HepG2 (cell line): ENCODE results near the gene LYZL6. TPM values are rescaled to one million over a fixed set of nuclear protein-coding genes. Genes with fewer than 3 reads are reported as not detected.

Experiments
- ATAC-seq: fragments of 200-7000 bp; cut with Tn5 transposase; 3 replicates; pipeline ENCODE4 v1.9.1; 2020; ENCODE audit warnings: mild to moderate bottlenecking, moderate library complexity
- BruUV-seq: library from RNA; stranded (reverse); fragments of 400-500 nt; replicated peaks from 2 replicates; lab custom pipeline; 2021; lab: Mats Ljungman, UMichigan
- CTCF ChIA-PET: fragments of 300-600 bp; formaldehyde crosslinking; extraction: SDS; loops from one replicate; lab custom pipeline; 2021; ENCODE audit warnings: low total read pairs, inconsistent platforms, low intra/inter-chr PET ratio; lab: Yijun Ruan, JAX
- POLR2A ChIA-PET: fragments of 350-600 bp; sonication (Branson Sonifier 250); formaldehyde crosslinking; loops from one replicate; lab custom pipeline; 2020; ENCODE audit warnings: antibody characterized with exemption, inconsistent platforms; lab: Yijun Ruan, JAX
- DNase-seq: peaks from one replicate; pipeline ENCODE4 v3.0.0-alpha.2; 2015; ENCODE audit warnings: low spot score
- FAIRE-seq: peaks from 3 replicates; lab custom pipeline; 2011; peaks lifted over from hg19 to GRCh38; lab: Jason Lieb, UNC
- H2AFZ ChIP-seq: one replicate; pipeline ENCODE4 v1.6.1; 2011; ENCODE audit warnings: low read length, inconsistent platforms
- H3K27ac ChIP-seq: fragments of 300-600 bp; 3 replicates; pipeline ENCODE4 v1.8.0; 2011; ENCODE audit warnings: mixed run types, mild to moderate bottlenecking, mixed read lengths, low read length, inconsistent platforms; ENCODE audit not compliant: insufficient read depth; ENCODE audit errors: extremely low read length
- H3K27me3 ChIP-seq, 2 experiments: fragments of 200-600 bp in 1 of 2; 2 replicates in 1 of 2; 3 replicates in 1 of 2; pipeline versions ENCODE4 v1.6.0 to v1.8.0; 2011; ENCODE audit warnings: low read length in 2 of 2, mild to moderate bottlenecking in 2 of 2, moderate library complexity in 2 of 2, inconsistent platforms in 1 of 2; ENCODE audit not compliant: insufficient read depth in 2 of 2, control insufficient read depth in 1 of 2
- H3K36me3 ChIP-seq, 2 experiments: fragments of 200-600 bp in 1 of 2; replicated peaks in 1 of 2; 2 replicates in 1 of 2; 3 replicates in 1 of 2; pipeline versions ENCODE4 v1.5.1 to v1.8.0; 2011; ENCODE audit warnings: low read length in 2 of 2, inconsistent platforms in 1 of 2; ENCODE audit not compliant: insufficient read depth in 2 of 2, control insufficient read depth in 1 of 2
- H3K4me1 ChIP-seq: 2 replicates; pipeline ENCODE4 v1.5.1; 2012; ENCODE audit warnings: low read length, inconsistent platforms; ENCODE audit not compliant: insufficient read depth
- H3K4me2 ChIP-seq: 2 replicates; pipeline ENCODE4 v1.6.0; 2011; ENCODE audit warnings: low read depth, low read length, inconsistent platforms
- H3K4me3 ChIP-seq, 3 experiments: fragments of 200-600 bp in 1 of 3; sonication (generic), shearing (Covaris generic) in 1 of 3; replicated peaks in 1 of 3; 2 replicates each; pipeline ENCODE4 v1.5.1; 2011 to 2016; ENCODE audit warnings: low read length in 3 of 3, inconsistent platforms in 2 of 3, low read depth in 2 of 3, mild to moderate bottlenecking in 2 of 3, control low read depth in 1 of 3, mixed read lengths in 1 of 3; ENCODE audit not compliant: insufficient read depth in 1 of 3
- H3K79me2 ChIP-seq: one replicate; pipeline ENCODE4 v1.6.1; 2011; ENCODE audit warnings: low read length, inconsistent platforms; ENCODE audit not compliant: insufficient read depth
- H3K9ac ChIP-seq: 2 replicates; pipeline ENCODE4 v1.6.0; 2011; ENCODE audit warnings: mild to moderate bottlenecking, low read depth, low read length, inconsistent platforms; ENCODE audit not compliant: insufficient read depth
- H3K9me3 ChIP-seq: 2 replicates; pipeline ENCODE4 v1.5.1; 2012; ENCODE audit warnings: mild to moderate bottlenecking, low read length
- H4K20me1 ChIP-seq: 2 replicates; pipeline ENCODE4 v1.6.0; 2011; ENCODE audit warnings: inconsistent platforms, mild to moderate bottlenecking, low read length, moderate library complexity; ENCODE audit not compliant: insufficient read depth
- GABPA ChIP-seq, 2 experiments: IDR thresholded peaks; 2 replicates each; pipeline ENCODE4 v1.6.1; 2011 to 2016; ENCODE audit warnings: low read depth in 2 of 2, low read length in 1 of 2, missing biosample characterization in 1 of 2, missing genetic modification characterization in 1 of 2
- HDAC2 ChIP-seq: sonication (generic); formaldehyde crosslinking; IDR thresholded peaks from 2 replicates; pipeline ENCODE4 v1.4.0; 2020; ENCODE audit warnings: missing genetic modification reagents
- MIER3 ChIP-seq: IDR thresholded peaks from 2 replicates; pipeline ENCODE4 v1.6.1; 2016; ENCODE audit warnings: missing compliant biosample characterization, borderline replicate concordance
- MIXL1 ChIP-seq: IDR thresholded peaks from 2 replicates; pipeline ENCODE4 v1.6.1; 2016
- TBL1XR1 ChIP-seq: fragments of 150-350 bp; IDR thresholded peaks from 2 replicates; pipeline ENCODE4 v1.6.1; 2014; ENCODE audit warnings: borderline replicate concordance, low read length; ENCODE audit not compliant: partially characterized antibody
- ZC3H4 ChIP-seq: sonication (generic); formaldehyde crosslinking; IDR thresholded peaks from 2 replicates; pipeline ENCODE4 v1.4.0; 2020; ENCODE audit warnings: missing genetic modification reagents, borderline replicate concordance
- ZNF652 ChIP-seq: IDR thresholded peaks from 2 replicates; pipeline ENCODE4 v1.6.1; 2016; ENCODE audit warnings: low read depth, borderline replicate concordance
- ZNF737 ChIP-seq: sonication (generic); formaldehyde crosslinking; IDR thresholded peaks from 2 replicates; pipeline ENCODE4 v1.5.0; 2020; ENCODE audit warnings: missing genetic modification reagents, mild to moderate bottlenecking, borderline replicate concordance
- WGBS: methylation state at CpG from one replicate; pipeline ENCODE4 v1.1.6; 2017; ENCODE audit warnings: low lambda C conversion rate; 5-methylcytosine and 5-hydroxymethylcytosine counted together
- in situ Hi-C: cut with HindIII; loops from 2 replicates; pipeline ENCODE4 v1.10.0; 2017; ENCODE audit warnings: low pct_unique_long_range_greater_than_20kb; ENCODE audit not compliant: extremely low pct_ligation_motif_present
- intact Hi-C: fragments of 100-400 bp; cut with micrococcal nuclease; formaldehyde crosslinking; loops from one replicate; pipeline ENCODE4 v1.10.0; 2022; ENCODE audit not compliant: unreplicated experiment
- polyA plus RNA-seq, 8 experiments: library from polyadenylated mRNA; depleted of rRNA in 3 of 8; stranded (reverse) in 7 of 8; unstranded in 1 of 8; fragments of >200 nt; fragmentation: Illumina TruSeq in 4 of 8; extraction: Trizol in 4 of 8; gene quantifications; 2 replicates each; pipeline versions ENCODE4 v1.2.1 to v1.2.3, GENCODE V29; 2011 to 2016; ENCODE audit warnings: low read depth in 4 of 8, missing spikeins in 1 of 8, mixed read lengths in 1 of 8; ENCODE audit not compliant: insufficient read depth in 1 of 8
- total RNA-seq, 5 experiments: library from RNA; depleted of rRNA; stranded (reverse); fragments of >200 nt; fragmentation: Illumina TruSeq; extraction: Trizol; gene quantifications; 2 replicates each; pipeline ENCODE4 v1.2.3, GENCODE V29; 2016; ENCODE audit warnings: low read depth in 1 of 5
- TF ChIP-seq, protein P1 (sequence below): sonication (generic); formaldehyde crosslinking; IDR thresholded peaks from 2 replicates; pipeline ENCODE4 v1.4.0; 2020; ENCODE audit warnings: low read depth, missing genetic modification reagents
- TF ChIP-seq, protein P2 (sequence below): sonication (generic); formaldehyde crosslinking; IDR thresholded peaks from 2 replicates; pipeline ENCODE4 v1.5.0; 2020; ENCODE audit warnings: mild to moderate bottlenecking, missing genetic modification reagents, borderline replicate concordance
- TF ChIP-seq, protein P3 (sequence below): sonication (generic); formaldehyde crosslinking; IDR thresholded peaks from 2 replicates; pipeline ENCODE4 v1.9.0; 2022; ENCODE audit warnings: missing genetic modification reagents, mild to moderate bottlenecking, borderline replicate concordance

The LYZL6 gene
- total and polyA plus RNA-seq, 2 of the 13 experiments (the other 11 are each of a cell fraction or from before 2014, with no cell fraction given), result not detected

DNA sequence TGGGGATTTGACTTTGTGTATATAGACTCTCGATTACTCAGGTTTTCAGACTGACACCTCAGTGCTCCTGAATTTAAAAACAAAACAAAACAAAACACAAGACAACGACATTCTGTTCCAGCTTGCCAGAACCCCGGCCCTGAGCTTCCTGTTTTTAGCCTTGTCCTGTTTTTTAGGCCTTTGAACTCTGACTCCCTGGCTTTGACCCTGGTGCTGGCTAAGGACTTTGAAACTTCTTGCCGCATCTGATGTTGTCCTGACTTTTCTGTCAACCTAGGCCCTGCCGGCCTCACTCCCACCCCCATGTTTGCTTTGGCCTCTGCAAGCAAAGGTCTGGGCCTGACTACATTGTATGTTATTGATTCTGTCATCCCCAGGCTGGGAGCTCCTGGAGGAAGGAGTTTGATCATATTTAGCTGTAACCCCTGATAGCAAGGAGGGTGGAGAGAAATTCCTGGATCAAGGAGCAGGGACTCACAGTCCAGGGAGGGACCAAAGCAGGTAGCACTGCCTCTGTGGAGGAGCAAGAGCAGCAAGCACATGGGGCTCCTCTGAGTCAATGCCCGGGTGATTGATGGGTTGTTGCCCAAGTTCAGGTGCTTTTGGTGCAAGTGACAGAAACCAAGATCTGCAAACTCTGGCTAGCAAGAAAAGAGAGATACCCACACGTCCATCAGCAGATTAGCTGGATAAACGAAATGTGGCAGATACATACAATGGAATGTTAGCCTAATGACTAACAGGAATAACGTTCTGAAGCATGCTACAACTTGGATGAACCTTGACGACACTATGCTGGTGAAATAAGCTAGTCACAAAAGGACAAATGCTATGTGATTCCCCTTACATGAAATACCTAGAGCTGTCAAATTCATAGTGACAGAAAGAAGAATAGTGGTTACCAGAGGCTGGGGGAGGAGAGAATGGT, 30.1 kb upstream of the LYZL6 start:
- peak overlapping the region; percentile 51 for H3K9ac ChIP-seq
- DNase-seq (peak; percentile 99), ATAC-seq (peak; percentile 90), FAIRE-seq (no peak)
- intact Hi-C loops, result loop anchor here (1.0 kb wide), 2 partner anchors 8 to 28 kb away; partner anchors contain the start of genes CCL15 and CCL16
- H3K9me3 ChIP-seq, result no peaks in the 10 kb centered on the region
- in situ Hi-C loops, result loop anchor here (5.0 to 25.0 kb wide), 4 partner anchors 34 to 514 kb away; partner anchors contain the start of gene ZNHIT3
- BruUV-seq, result TSS peak; percentile 64
- peak overlapping the region; percentile 85 for H3K27ac ChIP-seq
- H3K36me3 ChIP-seq, result no peaks in the 10 kb centered on the region
- ChIA-PET POLR2A (interaction anchor here (0.8 to 5.9 kb wide), 15 partner anchors 8 to 173 kb away, joined by 3 to 197 read pairs (median 6); partner anchors contain the start of genes CCL15, CCL16 and TAF15), CTCF (no interaction called here)
- H3K4me2 ChIP-seq, result peak overlapping the region; percentile 71
- peaks cover 100% of the 10 kb centered on the region for H3K4me1 ChIP-seq
- no peaks in the 10 kb centered on the region for H3K79me2 ChIP-seq
- no peaks in the 10 kb centered on the region for H3K27me3 ChIP-seq
- no peak overlapping the region for H2AFZ ChIP-seq
- no peaks in the 10 kb centered on the region for H4K20me1 ChIP-seq
- 3% methylated on average over 10 of the region's 10 CpGs for WGBS
- H3K4me3 ChIP-seq, result peak overlapping the region in 1 of 3 experiments; percentile 47; a peak in 1 of 6 replicates
- peak; percentile 95 for TF ChIP-seq MIXL1 (CRISPR knock-in tag)
- TF ChIP-seq ZC3H4 (CRISPR knock-in tag), result peak; percentile 49; the same call in 1 of the 2 replicates
- TF ChIP-seq HDAC2 (CRISPR knock-in tag), result peak; percentile 96
- TF ChIP-seq MIER3 (CRISPR knock-in tag), result peak; percentile 94; the same call in 1 of the 2 replicates
- peak; percentile 78 for TF ChIP-seq ZNF652 (CRISPR knock-in tag)
- TF ChIP-seq, protein P1, sequence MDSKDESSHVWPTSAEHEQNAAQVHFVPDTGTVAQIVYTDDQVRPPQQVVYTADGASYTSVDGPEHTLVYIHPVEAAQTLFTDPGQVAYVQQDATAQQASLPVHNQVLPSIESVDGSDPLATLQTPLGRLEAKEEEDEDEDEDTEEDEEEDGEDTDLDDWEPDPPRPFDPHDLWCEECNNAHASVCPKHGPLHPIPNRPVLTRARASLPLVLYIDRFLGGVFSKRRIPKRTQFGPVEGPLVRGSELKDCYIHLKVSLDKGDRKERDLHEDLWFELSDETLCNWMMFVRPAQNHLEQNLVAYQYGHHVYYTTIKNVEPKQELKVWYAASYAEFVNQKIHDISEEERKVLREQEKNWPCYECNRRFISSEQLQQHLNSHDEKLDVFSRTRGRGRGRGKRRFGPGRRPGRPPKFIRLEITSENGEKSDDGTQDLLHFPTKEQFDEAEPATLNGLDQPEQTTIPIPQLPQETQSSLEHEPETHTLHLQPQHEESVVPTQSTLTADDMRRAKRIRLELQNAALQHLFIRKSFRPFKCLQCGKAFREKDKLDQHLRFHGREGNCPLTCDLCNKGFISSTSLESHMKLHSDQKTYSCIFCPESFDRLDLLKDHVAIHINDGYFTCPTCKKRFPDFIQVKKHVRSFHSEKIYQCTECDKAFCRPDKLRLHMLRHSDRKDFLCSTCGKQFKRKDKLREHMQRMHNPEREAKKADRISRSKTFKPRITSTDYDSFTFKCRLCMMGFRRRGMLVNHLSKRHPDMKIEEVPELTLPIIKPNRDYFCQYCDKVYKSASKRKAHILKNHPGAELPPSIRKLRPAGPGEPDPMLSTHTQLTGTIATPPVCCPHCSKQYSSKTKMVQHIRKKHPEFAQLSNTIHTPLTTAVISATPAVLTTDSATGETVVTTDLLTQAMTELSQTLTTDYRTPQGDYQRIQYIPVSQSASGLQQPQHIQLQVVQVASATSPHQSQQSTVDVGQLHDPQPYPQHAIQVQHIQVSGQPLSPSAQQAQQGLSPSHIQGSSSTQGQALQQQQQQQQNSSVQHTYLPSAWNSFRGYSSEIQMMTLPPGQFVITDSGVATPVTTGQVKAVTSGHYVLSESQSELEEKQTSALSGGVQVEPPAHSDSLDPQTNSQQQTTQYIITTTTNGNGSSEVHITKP (CRISPR knock-in tag), result peak; percentile 82
- TF ChIP-seq, protein P2, sequence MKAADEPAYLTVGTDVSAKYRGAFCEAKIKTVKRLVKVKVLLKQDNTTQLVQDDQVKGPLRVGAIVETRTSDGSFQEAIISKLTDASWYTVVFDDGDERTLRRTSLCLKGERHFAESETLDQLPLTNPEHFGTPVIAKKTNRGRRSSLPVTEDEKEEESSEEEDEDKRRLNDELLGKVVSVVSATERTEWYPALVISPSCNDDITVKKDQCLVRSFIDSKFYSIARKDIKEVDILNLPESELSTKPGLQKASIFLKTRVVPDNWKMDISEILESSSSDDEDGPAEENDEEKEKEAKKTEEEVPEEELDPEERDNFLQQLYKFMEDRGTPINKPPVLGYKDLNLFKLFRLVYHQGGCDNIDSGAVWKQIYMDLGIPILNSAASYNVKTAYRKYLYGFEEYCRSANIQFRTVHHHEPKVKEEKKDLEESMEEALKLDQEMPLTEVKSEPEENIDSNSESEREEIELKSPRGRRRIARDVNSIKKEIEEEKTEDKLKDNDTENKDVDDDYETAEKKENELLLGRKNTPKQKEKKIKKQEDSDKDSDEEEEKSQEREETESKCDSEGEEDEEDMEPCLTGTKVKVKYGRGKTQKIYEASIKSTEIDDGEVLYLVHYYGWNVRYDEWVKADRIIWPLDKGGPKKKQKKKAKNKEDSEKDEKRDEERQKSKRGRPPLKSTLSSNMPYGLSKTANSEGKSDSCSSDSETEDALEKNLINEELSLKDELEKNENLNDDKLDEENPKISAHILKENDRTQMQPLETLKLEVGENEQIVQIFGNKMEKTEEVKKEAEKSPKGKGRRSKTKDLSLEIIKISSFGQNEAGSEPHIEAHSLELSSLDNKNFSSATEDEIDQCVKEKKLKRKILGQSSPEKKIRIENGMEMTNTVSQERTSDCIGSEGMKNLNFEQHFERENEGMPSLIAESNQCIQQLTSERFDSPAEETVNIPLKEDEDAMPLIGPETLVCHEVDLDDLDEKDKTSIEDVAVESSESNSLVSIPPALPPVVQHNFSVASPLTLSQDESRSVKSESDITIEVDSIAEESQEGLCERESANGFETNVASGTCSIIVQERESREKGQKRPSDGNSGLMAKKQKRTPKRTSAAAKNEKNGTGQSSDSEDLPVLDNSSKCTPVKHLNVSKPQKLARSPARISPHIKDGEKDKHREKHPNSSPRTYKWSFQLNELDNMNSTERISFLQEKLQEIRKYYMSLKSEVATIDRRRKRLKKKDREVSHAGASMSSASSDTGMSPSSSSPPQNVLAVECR (CRISPR knock-in tag), result peak; percentile 67; the same call in 1 of the 2 replicates
- no peak for TF ChIP-seq ZNF737 (CRISPR knock-in tag)
- TF ChIP-seq TBL1XR1, result peak; percentile 99
- TF ChIP-seq GABPA (IDR thresholded peaks at IDR 0.05; ENCODE audit: low read depth, low read length), result no peak
- TF ChIP-seq GABPA (CRISPR knock-in tag; IDR thresholded peaks at IDR 0.05; ENCODE audit: low read depth), result peak; percentile 66; the same call in 1 of the 2 replicates
- TF ChIP-seq, protein P3, sequence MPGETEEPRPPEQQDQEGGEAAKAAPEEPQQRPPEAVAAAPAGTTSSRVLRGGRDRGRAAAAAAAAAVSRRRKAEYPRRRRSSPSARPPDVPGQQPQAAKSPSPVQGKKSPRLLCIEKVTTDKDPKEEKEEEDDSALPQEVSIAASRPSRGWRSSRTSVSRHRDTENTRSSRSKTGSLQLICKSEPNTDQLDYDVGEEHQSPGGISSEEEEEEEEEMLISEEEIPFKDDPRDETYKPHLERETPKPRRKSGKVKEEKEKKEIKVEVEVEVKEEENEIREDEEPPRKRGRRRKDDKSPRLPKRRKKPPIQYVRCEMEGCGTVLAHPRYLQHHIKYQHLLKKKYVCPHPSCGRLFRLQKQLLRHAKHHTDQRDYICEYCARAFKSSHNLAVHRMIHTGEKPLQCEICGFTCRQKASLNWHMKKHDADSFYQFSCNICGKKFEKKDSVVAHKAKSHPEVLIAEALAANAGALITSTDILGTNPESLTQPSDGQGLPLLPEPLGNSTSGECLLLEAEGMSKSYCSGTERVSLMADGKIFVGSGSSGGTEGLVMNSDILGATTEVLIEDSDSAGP, result peak; percentile 67
